HL-60 (cell line): ENCODE results near the gene BRWD1.

Experiments
- CTCF ChIP-seq: IDR thresholded peaks from one replicate; pipeline ENCODE4 v1.5.1; 2011; ENCODE audit warnings: low read length, control low read depth, inconsistent platforms; ENCODE audit not compliant: insufficient read depth
- POLR2AphosphoS5 ChIP-seq: IDR thresholded peaks from 2 replicates; pipeline ENCODE4 v1.6.1; 2012; ENCODE audit warnings: low read depth
- REST ChIP-seq: IDR thresholded peaks from 2 replicates; pipeline ENCODE4 v1.6.1; 2012; ENCODE audit warnings: low read depth; ENCODE audit not compliant: insufficient replicate concordance

- no peak for TF ChIP-seq CTCF
- no peak for TF ChIP-seq POLR2AphosphoS5
- TF ChIP-seq REST, result no peak
Observed at GRCh38 chr21:39182016-39182415, 131.4 kb downstream of the BRWD1 start.
